ENCODE results near the gene SLC22A16. TPM values are rescaled to one million over a fixed set of nuclear protein-coding genes. Genes with fewer than 3 reads are reported as not detected.

The SLC22A16 gene
- total RNA-seq, 1 donor from 2014 or later = not detected

DNA sequence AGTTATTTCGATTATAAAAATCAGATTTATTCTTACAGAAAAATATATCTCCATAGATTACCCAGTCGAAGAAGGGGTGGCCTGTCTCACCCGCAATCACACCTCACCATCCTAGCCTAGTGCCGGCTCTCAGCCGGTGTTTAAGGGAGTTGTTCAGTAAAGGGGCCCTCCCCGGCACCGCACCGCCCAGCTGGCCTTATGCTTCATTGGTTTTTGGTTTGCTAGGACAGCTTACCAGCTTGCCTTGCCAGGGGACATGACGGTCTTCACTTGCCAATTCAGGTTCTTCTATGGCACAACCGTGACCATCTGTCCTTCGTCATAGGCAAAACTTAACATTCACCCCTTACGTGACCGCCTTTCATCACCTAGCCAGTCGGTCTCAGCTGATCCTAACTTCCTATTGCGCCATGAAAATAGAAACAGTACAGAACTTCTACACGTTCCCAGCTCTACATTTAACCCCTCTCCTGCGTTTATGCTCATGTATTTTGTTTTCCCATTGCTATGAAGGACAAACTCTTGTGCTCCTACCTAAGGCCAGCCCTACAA, 44.7 kb upstream of the SLC22A16 start:
- H3K36me3 ChIP-seq (ENCODE audit: control insufficient read depth, insufficient read depth, low read length) = no peaks in the 10 kb centered on the region
- H3K27me3 ChIP-seq (ENCODE audit: control insufficient read depth, insufficient read depth, low read length) = no peaks in the 10 kb centered on the region
- no peak for FAIRE-seq
- H3K4me3 ChIP-seq (ENCODE audit: low read depth, low read length) = no peak overlapping the region
- no peak for DNase-seq (ENCODE audit: low read depth)
- TF ChIP-seq, protein P1, sequence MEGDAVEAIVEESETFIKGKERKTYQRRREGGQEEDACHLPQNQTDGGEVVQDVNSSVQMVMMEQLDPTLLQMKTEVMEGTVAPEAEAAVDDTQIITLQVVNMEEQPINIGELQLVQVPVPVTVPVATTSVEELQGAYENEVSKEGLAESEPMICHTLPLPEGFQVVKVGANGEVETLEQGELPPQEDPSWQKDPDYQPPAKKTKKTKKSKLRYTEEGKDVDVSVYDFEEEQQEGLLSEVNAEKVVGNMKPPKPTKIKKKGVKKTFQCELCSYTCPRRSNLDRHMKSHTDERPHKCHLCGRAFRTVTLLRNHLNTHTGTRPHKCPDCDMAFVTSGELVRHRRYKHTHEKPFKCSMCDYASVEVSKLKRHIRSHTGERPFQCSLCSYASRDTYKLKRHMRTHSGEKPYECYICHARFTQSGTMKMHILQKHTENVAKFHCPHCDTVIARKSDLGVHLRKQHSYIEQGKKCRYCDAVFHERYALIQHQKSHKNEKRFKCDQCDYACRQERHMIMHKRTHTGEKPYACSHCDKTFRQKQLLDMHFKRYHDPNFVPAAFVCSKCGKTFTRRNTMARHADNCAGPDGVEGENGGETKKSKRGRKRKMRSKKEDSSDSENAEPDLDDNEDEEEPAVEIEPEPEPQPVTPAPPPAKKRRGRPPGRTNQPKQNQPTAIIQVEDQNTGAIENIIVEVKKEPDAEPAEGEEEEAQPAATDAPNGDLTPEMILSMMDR (IDR thresholded peaks at IDR 0.05; ENCODE audit: insufficient read depth, low read length, severe bottlenecking) = no peak

DNA sequence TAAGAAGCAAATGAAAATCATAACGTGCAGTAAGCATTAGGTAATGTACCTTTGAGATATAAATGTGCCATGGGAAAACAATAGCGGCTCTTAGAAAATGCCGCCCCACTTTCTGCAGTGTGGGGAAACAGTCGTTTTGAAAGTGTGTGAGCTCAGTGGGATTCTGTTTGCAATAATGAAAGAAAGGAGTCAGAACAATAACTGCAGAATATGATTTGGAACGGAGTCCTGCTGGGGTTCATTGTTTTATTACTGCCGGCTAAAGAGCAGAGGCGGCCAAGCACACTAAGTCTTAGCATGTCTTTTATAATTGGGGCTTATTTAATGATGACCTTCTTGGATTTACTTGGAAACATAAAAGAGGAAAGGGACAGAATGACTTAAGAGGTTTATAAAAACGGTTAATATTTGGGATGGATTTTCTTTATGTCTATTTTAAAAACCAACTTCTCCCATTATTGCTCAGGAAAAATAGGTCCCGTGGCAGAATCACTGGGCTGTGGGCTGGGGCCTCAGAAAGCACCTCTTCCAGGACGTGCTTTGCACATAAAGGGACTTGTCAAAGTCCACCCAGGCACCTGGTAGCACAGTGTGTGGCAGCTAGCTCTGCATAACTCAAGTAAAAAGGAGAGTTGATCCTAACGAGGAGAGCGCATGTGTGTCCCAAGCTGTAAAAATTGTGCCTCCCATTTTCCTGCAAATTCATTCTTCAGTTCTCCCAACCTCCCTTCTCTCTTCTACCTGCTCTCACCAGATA, 44.0 kb upstream of the SLC22A16 start:
- Histone ChIP-seq H3K27me3 (ENCODE audit: control insufficient read depth, insufficient read depth, low read length) (no peaks in the 10 kb centered on the region), H3K4me3 (ENCODE audit: low read depth, low read length) (no peak overlapping the region), H3K36me3 (ENCODE audit: control insufficient read depth, insufficient read depth, low read length) (no peaks in the 10 kb centered on the region)
- DNase-seq (ENCODE audit: low read depth) (no peak), FAIRE-seq (no peak)
- TF ChIP-seq, protein P1 (IDR thresholded peaks at IDR 0.05; ENCODE audit: insufficient read depth, low read length, severe bottlenecking) = no peak

DNA sequence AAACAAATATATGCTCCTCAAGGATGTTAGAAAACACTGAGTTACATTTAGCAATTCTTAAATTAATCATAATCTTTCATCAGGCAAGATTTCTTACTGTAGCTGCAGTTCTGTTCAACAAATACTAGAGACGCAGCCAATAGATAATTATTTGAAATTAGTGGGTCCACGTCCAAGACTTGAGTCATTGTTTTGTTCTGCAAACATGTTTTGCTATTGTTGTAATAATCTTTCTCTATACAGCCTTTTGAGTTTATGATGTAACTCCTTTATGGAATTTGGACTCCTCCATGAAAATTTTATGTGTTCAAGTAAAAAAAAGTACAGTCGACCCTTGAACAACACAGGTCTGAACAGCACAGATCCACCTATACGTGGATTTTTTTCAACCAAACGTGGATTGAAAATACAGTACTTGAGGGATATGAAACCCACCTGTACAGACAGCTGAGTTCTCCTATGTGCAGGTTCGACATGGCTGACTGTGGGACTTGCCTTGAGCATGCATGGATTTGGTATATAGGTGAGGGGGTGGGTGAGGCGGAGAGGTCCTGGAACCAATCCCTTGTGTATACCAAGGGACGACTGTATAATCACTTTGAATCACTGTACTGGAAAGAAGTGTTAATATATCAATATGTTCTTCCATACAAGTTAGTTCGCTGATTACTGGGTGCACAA, 41.3 kb upstream of the SLC22A16 start:
- TF ChIP-seq, protein P1 (IDR thresholded peaks at IDR 0.05; ENCODE audit: insufficient read depth, low read length, severe bottlenecking) = no peak
- H3K4me3 ChIP-seq (ENCODE audit: low read depth, low read length) = no peak overlapping the region
- no peak for FAIRE-seq
- H3K27me3 ChIP-seq (ENCODE audit: control insufficient read depth, insufficient read depth, low read length) = no peaks in the 10 kb centered on the region
- DNase-seq (ENCODE audit: low read depth) = peak; percentile 48
- H3K36me3 ChIP-seq (ENCODE audit: control insufficient read depth, insufficient read depth, low read length) = no peaks in the 10 kb centered on the region

DNA sequence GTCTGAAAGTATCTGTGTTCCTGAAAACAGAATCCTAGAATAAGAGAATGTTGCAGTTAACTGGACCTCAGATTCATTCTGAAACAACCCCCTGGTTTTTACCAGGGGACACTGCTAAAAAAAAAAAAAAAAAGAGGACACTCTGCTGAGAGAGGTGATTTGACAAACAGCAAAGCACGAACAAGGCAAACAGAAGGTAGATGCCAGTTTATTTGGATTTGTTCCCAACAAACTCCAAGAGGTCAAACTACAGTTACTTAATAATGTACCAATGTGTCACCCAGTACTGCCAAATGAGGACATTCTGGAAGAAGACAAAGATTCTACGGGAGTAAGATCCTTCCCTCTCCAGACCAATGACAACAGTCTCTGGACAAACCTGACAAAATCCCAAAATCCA, 40.6 kb upstream of the SLC22A16 start:
- Histone ChIP-seq H3K27me3 (ENCODE audit: control insufficient read depth, insufficient read depth, low read length) (no peaks in the 10 kb centered on the region), H3K4me3 (ENCODE audit: low read depth, low read length) (no peak overlapping the region), H3K36me3 (ENCODE audit: control insufficient read depth, insufficient read depth, low read length) (no peaks in the 10 kb centered on the region)
- TF ChIP-seq, protein P1 (IDR thresholded peaks at IDR 0.05; ENCODE audit: insufficient read depth, low read length, severe bottlenecking) = no peak
- no peak for FAIRE-seq
- no peak for DNase-seq (ENCODE audit: low read depth)

DNA sequence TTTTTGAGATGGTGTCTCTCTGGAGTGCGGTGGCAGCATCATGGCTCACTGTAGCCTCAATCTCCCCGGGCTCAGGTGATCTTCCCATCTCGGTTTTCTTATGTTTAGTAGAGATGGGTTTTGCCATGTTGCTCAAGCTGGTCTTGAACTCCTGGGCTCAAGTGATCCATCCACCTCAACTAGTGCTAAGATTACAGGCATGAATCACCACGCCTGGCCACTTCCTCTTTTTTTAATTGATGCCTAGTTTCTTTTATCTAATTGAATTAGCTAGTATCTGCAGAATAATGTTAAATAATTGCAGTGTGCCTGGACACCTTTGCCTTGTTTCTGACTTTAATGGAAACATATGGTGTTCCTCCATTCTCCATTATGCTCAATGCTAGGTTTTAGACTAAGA, 38.4 kb upstream of the SLC22A16 start:
- DNase-seq (ENCODE audit: low read depth) (no peak), FAIRE-seq (no peak)
- no peaks in the 10 kb centered on the region for H3K27me3 ChIP-seq (ENCODE audit: control insufficient read depth, insufficient read depth, low read length)
- H3K4me3 ChIP-seq (ENCODE audit: low read depth, low read length) = no peak overlapping the region
- TF ChIP-seq, protein P1 (IDR thresholded peaks at IDR 0.05; ENCODE audit: insufficient read depth, low read length, severe bottlenecking) = no peak
- no peaks in the 10 kb centered on the region for H3K36me3 ChIP-seq (ENCODE audit: control insufficient read depth, insufficient read depth, low read length)
